ENCODE measurements around the gene INPP5D. TPM values are rescaled to one million over a fixed set of nuclear protein-coding genes. Genes with fewer than 3 reads are reported as not detected.
A peak's percentile ranks its signal among the peaks of the same experiment; 100 is the strongest.

INPP5D gene
- total and polyA plus RNA-seq, 2 of the 13 experiments (the other 11 are each of a cell fraction or from before 2014, with no cell fraction given) = 16.7 to 18.0 TPM

GRCh38 chr2:233061591-233062450 is 1.7 kb downstream of the INPP5D start (continued):
- TF ChIP-seq TFDP2 (CRISPR knock-in tag; IDR thresholded peaks at IDR 0.05) (no peak), MAFF (IDR thresholded peaks at IDR 0.05; ENCODE audit: low read depth, low read length) (no peak), ZNF570 (CRISPR knock-in tag; IDR thresholded peaks at IDR 0.05; ENCODE audit: borderline replicate concordance) (no peak), ZXDC (CRISPR knock-in tag; IDR thresholded peaks at IDR 0.05) (no peak), MAX (IDR thresholded peaks at IDR 0.05) (peak; percentile 90), ETV6 (CRISPR knock-in tag; conservative IDR thresholded peaks at IDR 0.05) (0 out of 2 replicates have a peak, but pooled peaks have one; percentile 11), POLR2AphosphoS2 (IDR thresholded peaks at IDR 0.05; ENCODE audit: low read depth, low read length) (no peak), ZNF430 (CRISPR knock-in tag; IDR thresholded peaks at IDR 0.05) (0 out of 2 replicates have a peak, but pooled peaks have one; percentile 72), HOXA7 (CRISPR knock-in tag; IDR thresholded peaks at IDR 0.05) (no peak), ZNF121 (CRISPR knock-in tag; IDR thresholded peaks at IDR 0.05) (peak; percentile 82; the same call in 1 of the 2 replicates), ATAD3A (CRISPR knock-in tag; IDR thresholded peaks at IDR 0.05) (0 out of 2 replicates have a peak, but pooled peaks have one; percentile 10), RBM39 (IDR thresholded peaks at IDR 0.05; ENCODE audit: low read depth, low read length, poor library complexity, severe bottlenecking) (peak; percentile 56), ZNF577 (CRISPR knock-in tag; IDR thresholded peaks at IDR 0.05; ENCODE audit: borderline replicate concordance, low read depth) (no peak), PAX8 (CRISPR knock-in tag; IDR thresholded peaks at IDR 0.05; ENCODE audit: borderline replicate concordance) (0 out of 2 replicates have a peak, but pooled peaks have one; percentile 76), AKNA (CRISPR knock-in tag; IDR thresholded peaks at IDR 0.05; ENCODE audit: borderline replicate concordance) (no peak), KDM5B (CRISPR knock-in tag; IDR thresholded peaks at IDR 0.05; ENCODE audit: borderline replicate concordance) (peak; percentile 82), ZNF775 (CRISPR knock-in tag; IDR thresholded peaks at IDR 0.05; ENCODE audit: borderline replicate concordance) (no peak), TCF7L2 (IDR thresholded peaks at IDR 0.05; ENCODE audit: low read depth, low read length) (no peak), ZNF772 (CRISPR knock-in tag; IDR thresholded peaks at IDR 0.05) (peak; percentile 92; the same call in 1 of the 2 replicates), RARA (CRISPR knock-in tag; IDR thresholded peaks at IDR 0.05) (peak; percentile 80), MIXL1 (CRISPR knock-in tag; IDR thresholded peaks at IDR 0.05) (peak; percentile 52; the same call in 1 of the 2 replicates)
